Measurements from ENCODE around the gene PNPLA6.

- TF ChIP-seq CTCF (IDR thresholded peaks at IDR 0.05) (no peak), POLR2AphosphoS5 (IDR thresholded peaks at IDR 0.05) (no peak)
These were observed 19.7 kb downstream of the PNPLA6 start for GRCh38 chr19:7554990-7555864.
